HG03060 (cell line): ENCODE measurements around the gene FAM171A1.
"Not testable (repeated sequence)": the region's sequence is repeated elsewhere in the genome, so short reads cannot be mapped to it uniquely, and the experiment has no call there.

ENCODE experiments used
- ATAC-seq: cut with Tn5 transposase; IDR thresholded peaks from one replicate; pipeline ENCODE4 v1.9.1; 2021; ENCODE audit warnings: low read depth, moderate number of reproducible peaks; ENCODE audit not compliant: unreplicated experiment

Gene FAM171A1

DNA sequence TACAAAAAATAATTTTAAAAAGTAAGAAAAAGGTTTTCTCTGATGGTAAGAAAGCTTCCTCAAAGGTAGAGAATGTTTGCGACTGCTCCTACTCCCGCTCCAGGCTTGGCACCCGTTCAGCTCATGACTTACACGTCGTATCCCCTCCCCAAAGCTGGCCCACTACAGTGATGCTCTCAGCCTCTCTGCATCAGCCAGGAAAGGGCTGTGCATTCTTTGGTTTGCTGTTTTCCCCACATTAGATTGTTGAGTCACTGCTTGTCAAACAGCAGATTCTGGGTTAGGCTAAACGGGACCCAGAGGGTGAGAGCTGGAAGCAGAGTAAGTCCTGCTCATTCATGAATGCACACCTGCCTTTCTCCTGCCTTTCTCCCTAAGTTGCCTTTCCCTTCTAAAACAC, 147.9 kb downstream of the FAM171A1 start:
- ATAC-seq = no peak

DNA sequence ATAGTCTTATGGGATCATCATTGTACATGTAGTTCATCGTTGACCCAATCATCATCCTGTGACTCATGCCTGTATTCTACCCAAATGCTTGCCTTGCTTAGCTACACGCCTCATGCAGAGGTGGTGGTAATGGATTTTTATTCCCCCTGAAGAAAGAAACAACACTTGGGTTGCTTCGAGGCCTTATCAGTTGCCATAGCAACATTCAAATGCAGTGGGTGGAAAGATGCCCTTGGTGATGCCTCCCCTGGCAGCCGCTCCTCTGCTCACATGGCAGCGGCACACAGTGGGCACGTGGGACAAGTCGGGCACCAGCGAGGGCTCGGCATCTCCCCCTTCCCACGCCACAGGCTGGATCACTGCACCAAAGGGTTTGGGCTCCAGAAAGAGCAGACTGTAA, 148.6 kb downstream of the FAM171A1 start:
- ATAC-seq = no peak

DNA sequence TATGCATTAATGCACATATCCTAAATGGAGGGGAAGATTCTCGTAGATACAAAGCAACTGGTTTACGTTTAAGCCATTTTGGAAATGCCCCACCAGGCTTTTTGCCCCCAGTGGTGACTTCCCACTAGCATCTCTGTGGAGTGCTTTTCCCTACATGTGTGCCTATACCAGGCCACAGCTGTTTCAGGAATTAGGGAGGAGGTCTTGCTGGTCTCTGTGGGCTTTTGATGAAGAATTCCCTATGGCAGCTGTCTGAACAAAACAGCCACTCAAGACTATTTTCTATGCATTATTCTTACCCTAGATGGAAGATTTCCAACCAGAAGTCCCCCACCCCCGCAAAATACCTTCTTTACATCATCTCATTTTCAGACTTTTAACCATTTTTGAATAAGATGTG, 150.6 kb downstream of the FAM171A1 start:
- no peak for ATAC-seq

DNA sequence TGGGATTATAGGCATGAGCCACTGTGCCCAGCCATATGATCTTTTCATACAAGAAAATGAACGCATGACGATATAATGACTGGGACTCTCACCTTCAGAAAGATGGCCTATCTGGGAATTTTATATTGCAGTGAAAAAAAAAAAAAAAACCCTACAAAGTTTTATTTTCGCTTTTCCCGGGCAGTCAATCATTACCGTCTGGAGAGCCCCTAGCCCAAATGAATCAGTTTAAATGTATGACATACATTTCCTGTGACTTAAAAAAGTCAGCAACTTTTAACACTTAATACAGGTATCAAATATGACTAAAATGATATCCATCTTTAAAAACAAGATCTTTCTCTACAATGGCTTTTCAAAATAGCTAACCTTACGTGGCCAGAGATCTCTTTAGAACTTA, 154.4 kb downstream of the FAM171A1 start:
- no peak for ATAC-seq

DNA sequence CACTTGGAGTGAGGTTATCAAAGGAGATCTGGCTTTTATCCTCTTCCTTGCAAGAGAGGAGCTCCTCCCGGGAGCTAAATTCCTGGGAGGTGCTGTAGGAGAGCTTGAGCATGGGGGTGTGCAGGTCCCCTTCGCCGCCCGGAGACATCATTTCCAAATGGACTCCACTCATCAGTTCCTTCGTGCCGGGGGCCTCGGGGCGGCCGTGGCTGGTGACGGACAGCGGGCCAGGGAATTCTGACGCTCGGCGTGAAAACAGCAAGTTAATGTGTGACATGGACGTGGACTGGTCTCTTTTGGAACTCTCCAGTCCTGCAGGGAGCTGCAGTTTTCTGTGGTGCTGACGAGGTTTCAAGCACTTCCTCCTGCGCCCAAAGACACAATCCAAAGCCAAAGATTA, 156.9 kb downstream of the FAM171A1 start:
- ATAC-seq = no peak

DNA sequence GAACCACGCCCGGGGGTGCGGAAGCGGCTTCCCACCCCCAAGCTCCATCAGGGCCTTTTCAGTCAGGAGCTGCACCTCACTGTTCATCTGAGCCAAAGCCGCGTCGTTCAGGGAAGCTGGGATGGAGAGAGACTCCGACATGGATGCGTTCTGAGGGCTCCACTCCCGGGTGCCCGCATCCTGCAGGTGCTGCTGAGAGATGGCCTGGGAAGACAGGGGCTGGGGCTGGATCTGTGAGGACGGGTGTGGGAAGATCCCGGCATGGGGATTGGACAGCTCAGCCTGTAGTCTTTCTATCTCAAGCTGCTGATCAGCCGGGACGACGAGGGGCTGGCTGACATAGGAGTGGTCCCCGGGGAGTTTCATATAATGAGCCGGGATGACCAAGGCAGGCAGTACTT, 157.6 kb downstream of the FAM171A1 start:
- ATAC-seq = no peak

DNA sequence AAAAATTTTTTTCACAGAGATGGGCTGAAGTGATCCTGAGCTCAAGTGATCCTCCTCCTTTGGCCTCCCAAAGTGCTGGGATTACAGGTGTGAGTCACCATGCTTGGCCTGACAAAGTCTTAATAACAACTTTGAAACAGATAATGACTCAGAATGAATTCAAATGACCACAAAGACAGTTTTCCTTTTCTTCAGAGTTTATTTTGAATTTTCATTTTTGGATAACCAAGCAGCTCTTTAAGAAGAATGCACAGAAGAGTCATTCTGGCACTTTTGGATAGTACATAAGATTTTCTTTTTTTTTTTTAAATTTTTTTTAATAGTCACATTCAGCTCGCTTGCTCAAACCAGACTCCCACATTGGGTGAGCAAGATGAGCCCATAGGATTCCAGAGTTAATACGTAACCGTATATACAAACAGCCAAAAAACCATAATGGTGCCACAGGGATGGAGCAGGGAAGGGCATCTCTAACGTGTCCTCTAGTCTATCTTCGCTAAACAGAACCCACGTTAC, 159.6 kb downstream of the FAM171A1 start:
- no peak for ATAC-seq

DNA sequence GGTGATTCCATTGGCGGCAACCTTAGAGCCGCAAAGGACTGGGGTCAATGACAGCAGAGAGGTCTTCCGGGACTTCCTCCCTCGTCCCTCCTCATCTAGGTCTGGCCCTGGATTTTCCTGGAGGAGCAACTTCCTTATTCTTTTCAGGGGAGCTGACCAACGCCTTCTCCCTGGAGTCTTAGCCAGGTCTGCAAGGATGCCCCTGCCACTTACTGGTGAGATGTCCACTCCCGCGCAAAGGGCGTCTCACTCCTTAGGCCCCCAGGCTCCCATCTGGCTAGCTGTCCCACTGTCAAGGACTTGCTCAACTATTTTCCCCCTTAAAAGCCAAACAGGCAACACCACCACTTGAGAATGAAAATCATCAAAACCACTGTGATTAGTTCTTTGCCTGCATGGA, 160.6 kb downstream of the FAM171A1 start:
- ATAC-seq = no peak

DNA sequence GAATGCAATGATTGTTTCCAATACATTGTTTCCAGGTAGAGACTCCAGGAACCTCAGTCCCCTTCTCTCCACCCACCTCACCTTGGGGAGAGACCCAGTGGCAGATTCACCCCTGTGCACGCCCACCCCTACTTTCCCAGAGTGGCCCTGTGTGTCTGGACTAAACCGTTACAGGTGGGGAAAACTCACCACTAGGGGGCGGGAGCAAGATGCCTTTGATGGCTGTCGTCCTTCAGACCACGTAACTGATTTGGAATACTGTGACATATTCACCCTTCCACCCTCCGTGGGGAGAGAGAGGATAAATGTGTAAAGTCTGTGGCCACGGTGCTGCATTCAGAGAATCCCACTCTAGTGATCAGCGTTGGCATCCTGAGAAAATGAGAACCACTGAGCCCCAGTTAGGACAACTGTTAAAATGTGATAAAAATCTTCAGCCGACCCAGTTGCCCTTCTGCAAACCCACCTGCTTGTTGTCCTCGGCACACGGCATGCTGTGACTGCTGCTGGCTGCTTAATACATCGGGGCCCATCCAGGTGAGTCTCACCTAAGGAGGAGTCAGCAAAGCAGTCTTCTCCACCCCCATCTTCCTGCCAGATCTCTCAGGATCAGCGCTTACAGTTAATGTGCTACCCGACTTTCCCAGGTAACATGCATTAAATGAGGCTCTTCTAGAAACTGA, 161.1 kb downstream of the FAM171A1 start:
- no peak for ATAC-seq

DNA sequence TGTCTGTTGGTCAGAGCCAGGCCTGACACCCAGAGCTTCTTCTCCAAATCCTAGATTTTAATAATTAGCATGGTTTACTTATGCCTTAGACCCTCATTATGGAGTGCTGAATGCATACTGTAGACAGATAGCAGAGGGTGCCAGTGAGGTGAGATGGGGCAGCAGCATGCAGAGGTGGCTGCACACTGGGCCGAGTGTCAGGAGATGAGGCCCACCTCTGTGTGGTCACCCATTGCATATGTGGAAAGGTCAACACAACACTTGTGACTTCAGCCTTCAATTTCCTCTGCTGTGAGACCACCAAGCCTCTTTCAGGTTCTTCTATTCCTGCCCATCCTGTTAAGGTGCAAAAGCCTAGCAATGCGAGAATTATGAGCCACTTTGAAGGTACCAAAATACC, 162.9 kb downstream of the FAM171A1 start:
- no peak for ATAC-seq

DNA sequence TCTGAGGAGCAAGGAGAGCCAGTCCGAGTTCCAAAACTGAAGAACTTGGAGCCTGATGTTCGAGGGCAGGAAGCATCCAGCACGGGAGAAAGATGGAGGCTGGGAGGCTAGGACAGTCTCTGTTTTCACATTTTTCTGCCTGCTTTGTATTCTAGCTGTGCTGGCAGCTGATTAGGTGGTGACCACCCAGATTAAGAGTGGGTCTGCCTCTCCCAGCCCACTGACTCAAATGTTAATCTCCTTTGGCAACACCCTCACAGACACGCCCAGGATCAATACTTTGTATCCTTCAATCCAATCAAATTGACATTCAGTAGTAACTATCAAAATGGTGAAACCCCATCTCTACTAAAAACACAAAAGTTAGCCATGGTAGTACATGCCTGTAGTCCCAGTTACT, 163.7 kb downstream of the FAM171A1 start:
- ATAC-seq = not testable (repeated sequence)

DNA sequence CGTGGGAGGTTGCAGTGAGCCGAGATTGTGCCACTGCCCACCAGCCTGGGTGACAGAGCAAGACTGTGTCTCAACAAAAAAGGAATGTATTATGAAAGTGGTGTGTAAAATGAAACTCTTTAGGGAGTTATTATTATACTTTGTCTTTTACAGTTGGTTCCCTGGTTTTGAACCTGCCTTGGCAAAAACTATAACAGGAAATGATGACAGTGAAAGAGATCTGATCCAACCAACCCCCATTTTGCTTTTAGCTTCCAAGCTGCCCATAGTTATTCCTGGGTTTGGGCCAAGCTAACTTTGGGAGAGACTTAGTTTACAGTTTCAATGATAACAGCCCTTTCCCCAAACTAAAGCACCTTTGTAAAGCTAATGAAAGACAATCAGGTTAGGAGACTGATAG, 168.4 kb downstream of the FAM171A1 start:
- no peak for ATAC-seq

DNA sequence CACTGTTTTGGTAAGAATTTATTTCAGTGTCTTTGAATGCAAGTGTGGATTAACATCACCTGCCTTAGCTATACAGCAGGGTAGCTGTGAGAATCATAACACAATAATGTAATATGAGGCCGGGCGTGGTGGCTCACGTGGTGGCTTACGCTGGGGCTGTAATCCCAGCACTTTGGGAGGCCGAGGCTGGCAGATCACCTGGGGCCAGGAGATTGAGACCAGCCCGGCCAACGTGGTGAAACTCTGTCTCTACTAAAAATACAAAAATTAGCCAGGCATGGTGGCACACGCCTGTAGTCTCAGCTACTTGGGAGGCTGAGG, 168.8 kb downstream of the FAM171A1 start:
- ATAC-seq = not testable (repeated sequence)

DNA sequence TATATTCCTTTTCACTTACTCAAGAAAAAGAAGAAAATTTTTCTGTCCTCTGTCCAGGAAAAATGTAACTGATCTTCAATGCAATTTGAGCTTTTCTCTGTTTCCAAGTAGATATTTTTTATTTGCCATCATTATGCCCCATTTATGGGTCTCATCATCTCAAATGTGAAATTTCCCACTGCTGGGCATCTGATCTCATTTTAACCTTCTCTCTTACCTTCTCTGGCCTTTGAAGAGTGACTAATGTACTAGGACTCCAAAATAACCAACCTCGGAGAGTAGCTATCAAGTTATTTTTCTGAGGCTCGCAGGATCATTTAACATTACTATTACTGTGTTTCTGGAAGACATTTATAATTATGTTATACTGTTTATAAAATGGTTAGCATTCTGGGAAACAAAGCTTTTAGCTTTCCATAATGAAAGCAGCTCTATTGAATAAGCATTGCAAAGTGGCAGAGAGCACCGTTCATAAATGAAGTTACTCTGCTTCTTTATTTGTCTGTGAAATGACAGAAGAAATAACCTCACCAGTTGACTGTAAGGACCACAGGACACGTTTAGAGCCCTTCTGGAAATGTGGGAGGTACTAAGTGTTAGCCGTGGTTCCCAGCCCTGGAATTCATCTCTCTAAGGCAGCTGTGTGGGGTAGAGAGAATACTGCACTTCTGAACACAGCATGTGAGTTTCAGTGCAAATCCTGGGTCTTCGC, 169.3 kb downstream of the FAM171A1 start:
- ATAC-seq = no peak

DNA sequence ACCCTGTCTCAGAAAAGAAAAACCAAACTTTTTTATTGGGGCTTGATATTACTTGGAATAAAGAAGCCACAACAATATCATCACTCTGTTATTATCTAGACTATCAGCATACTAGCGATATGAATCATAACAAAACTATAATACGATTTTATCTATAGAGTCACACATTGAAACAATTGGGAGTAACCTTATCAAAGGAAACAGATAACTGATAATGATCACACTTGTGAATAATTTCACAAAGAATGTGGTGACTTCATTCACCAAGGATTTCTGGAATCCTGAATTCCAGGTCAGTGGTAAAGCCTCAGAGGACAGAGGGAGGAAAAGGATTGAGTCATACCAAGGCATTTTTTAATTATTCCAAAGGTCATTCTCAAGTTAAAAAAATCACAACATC, 170.5 kb downstream of the FAM171A1 start:
- ATAC-seq = no peak

DNA sequence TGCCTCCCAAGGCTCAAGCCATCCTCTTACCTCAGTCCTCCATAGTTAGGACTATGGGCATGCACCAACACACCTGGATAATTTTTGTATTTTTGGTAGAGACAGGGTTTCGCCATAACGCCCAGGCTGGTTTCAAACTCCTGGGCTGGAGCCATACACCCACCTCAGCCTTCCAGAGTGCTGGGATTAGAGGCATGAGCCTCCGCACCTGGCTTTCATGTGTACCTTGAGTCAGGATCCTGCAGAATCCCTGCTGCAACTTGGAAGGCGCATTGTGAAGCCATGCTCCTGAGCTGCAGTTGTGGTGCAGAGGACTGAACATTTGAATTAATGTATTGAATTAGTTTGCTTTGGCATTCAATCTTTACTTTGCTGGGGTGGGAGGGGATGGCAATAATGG, 173.2 kb downstream of the FAM171A1 start:
- no peak for ATAC-seq

DNA sequence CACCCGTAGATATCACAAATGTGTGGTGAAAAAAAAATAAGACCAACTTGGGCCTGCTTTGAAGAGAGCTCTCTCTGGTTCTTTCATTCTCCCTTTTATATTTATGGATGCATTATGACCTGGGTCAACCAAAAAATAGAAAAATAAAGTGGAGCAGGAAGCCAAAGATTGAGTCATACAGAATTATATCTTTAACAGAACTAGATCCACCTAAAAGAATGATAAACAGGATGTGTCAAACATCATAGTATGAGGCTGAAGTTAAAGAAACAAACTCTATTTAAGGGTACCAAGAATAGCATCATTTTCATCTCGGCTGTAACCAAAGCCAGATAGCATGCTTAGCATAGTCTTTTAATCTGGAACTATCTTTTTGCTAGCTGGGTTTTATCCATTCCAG, 173.8 kb downstream of the FAM171A1 start:
- ATAC-seq = no peak

DNA sequence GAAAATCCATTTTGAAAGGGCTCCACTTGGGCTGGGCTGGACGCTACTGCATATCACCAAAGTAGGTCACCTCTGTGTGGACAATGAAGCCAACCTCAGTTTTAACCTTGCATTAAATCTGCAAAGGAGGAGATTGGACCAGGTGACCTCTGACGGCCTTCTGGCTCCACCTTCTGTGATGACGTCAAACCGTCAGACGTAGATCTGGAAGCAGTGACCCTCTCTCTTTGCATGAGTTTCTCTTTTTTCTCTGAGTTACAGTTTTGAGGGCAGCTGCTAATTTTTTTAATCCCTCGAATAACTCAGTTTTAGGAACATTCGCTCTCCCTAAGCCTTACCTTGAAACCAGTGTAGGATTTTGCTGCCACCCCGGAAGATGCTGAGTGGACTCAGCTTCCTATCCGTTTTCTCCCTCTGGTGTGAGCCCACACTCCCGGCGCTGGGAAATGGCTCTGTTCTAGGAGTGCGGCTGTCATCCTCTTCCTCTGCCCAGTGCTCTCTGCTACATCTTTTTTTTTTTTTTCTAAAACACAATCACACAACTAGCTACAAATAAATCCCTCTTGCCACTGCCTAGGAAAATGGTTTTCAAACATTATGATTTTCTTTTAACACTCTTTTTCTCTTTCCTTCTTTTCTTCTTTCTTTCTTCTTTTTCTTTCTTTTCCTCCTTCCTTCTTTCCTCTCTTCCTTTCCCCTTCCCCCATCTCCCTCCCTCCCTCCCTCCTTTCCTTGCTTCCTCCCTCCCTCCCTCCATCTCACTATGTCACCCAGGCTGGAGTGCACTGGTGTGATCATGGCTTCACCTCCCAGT, 174.9 kb downstream of the FAM171A1 start:
- no peak for ATAC-seq

DNA sequence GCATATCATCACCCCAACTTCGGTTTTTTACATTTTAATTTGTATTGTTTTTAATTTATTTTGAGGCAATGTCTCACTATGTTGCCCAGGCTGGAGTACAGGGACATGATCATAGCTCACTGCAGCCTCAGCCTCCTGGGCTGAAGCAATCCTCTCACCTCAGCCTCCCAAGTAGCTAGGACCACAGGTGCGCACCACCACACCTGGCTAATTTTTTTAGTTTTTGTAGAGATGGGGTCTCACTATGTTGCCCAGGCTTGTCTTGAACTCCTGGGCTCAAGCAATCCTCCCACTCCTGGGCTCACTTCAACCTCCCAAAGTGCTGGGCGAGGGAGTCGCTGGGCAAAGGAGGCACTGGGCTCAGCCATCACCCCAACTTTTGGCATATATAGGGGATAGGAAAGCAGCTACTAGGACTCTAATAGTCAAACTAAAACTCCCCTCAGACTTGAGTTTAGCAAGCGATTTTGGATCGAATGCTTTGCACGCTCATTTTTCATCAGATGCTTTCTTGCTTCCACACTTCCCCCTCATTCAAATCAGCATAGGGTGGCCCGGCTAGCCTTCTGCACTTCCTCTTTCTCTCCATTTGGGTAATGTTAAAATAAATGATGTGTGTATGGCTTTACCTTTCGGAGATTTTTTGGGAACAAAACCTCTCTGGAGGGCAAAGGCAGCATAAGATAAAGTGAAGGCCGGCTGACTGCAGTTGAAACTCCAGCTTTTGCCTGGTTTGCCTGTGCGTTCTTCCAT, 181.8 kb downstream of the FAM171A1 start:
- ATAC-seq = no peak

DNA sequence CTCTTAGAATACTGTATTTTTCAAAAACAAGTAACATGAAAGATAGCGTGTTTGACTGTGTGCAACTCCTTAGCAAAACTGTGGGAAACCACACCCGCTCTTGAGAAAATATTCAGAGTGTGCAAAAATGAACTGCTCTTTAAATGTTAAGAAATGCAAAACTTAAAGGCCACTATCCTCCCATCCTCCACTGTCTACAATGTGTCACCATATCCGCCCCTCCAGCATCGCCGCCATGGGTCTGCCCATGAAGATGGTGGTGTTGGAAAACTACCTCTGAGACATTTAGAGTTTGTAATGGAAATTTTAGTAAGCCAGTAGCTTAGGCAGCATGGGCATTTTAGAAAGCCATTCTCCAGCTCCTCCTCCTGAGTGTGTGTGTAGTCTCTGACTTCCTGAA, 182.5 kb downstream of the FAM171A1 start:
- no peak for ATAC-seq
